Breast epithelium (tissue), 4 donors: Measurements from ENCODE around the gene SAMD8. TPM values are rescaled to one million over a fixed set of nuclear protein-coding genes. Genes with fewer than 3 reads are reported as not detected.

Source experiments
- DNase-seq, 2 donors: peaks; one replicate each; pipeline ENCODE4 v3.0.0-alpha.2; 2019; ENCODE audit warnings: low spot score in 2 of 2
- H3K27ac ChIP-seq, 2 donors: fragments of 200-600 bp; sonication (generic) in 1 of 2; one replicate each; pipeline ENCODE4 v1.5.1; 2016 to 2019; ENCODE audit warnings: mild to moderate bottlenecking in 1 of 2
- H3K27me3 ChIP-seq, 2 donors: fragments of 200-600 bp; sonication (generic) in 1 of 2; one replicate each; pipeline versions ENCODE4 v1.5.1 to v1.6.0; 2017 to 2019; ENCODE audit warnings: control low read depth in 1 of 2, mild to moderate bottlenecking in 1 of 2
- H3K36me3 ChIP-seq: fragments of 200-600 bp; one replicate; pipeline ENCODE4 v1.5.1; 2019
- H3K4me1 ChIP-seq, 2 donors: fragments of 200-600 bp; sonication (generic); one replicate each; pipeline ENCODE4 v1.5.1; 2016 to 2019; ENCODE audit warnings: control low read depth in 1 of 2
- H3K4me3 ChIP-seq, 3 donors: fragments of 200-600 bp; sonication (generic); 1 replicate in 2 of 3; 2 replicates in 1 of 3; pipeline ENCODE4 v1.5.1; 2016 to 2019; ENCODE audit warnings: mild to moderate bottlenecking in 3 of 3, moderate library complexity in 2 of 3
- H3K9me3 ChIP-seq, 2 donors: fragments of 200-600 bp; sonication (generic) in 1 of 2; one replicate each; pipeline ENCODE4 v1.5.1; 2016 to 2019; ENCODE audit warnings: control low read depth in 1 of 2
- POLR2A ChIP-seq: fragments of 450-650 bp; IDR thresholded peaks from one replicate; pipeline ENCODE4 v1.6.1; 2016; ENCODE audit warnings: antibody characterized with exemption, mild to moderate bottlenecking, moderate library complexity
- POLR2AphosphoS5 ChIP-seq, 3 donors: sonication (generic); formaldehyde crosslinking; IDR thresholded peaks; one replicate each; pipeline ENCODE4 v1.6.1; 2017; ENCODE audit warnings: antibody characterized with exemption in 3 of 3
- intact Hi-C: fragments of 100-400 bp; cut with DNase I; formaldehyde crosslinking; loops from one replicate; pipeline ENCODE4 v1.15.1; 2023; ENCODE audit warnings: low total_unique reads
- total RNA-seq, 3 donors: library from RNA; depleted of rRNA; stranded (reverse); fragments of >200 nt; gene quantifications; one replicate each; pipeline ENCODE4 v1.1.0, GENCODE V29; 2016
- TF ChIP-seq, protein P1 (sequence below), 3 donors: fragments of 450-650 bp; IDR thresholded peaks; one replicate each; pipeline ENCODE4 v1.5.1; 2016 to 2017; ENCODE audit warnings: antibody characterized with exemption in 3 of 3, mild to moderate bottlenecking in 3 of 3, moderate library complexity in 3 of 3

The SAMD8 gene
- 10 to 100 TPM; 41.0 to 45.2 (median 41.3) TPM for total RNA-seq

DNA sequence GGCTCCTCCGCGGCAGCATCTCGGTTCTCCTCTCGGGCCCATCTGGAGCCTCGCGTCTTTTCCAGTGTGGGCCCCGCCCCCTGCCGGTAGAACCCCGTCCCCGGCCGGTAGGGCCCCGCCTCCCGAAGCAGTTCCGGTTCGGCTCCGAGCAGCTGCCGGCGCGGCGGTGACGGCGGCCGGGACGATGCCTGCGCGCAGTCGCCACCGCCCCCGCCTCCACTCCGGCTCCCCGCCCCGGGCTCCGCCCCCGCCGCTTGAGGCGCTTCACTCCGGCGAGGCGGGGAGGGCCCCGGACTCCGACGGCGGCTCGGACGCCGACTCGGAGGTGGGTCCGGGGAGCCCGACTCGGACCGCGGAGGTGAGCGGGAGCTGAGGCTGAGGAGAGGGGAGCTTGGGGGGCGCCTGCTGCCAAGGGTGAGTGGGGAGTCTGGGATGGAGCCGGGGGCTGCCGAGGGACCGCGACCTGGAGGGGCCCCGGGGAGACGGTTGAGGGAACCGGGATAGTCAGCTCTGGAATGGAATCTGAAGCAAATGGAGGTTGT, at the start of gene SAMD8:
Gene SAMD8 (plus strand): TSS at position 292 of the 542 bp plus-strand sequence. CDS start 38,873 bp downstream, outside the sequence.
- peak; percentile 96 to 97 for DNase-seq
- intact Hi-C loops, result no loop called here
- H3K9me3 ChIP-seq, result no peaks in the 10 kb centered on the region
- no peaks in the 10 kb centered on the region for H3K27me3 ChIP-seq
- peak; percentile 78 to 93 (median 89) for TF ChIP-seq POLR2AphosphoS5 (IDR thresholded peaks at IDR 0.05)
- TF ChIP-seq, protein P1, sequence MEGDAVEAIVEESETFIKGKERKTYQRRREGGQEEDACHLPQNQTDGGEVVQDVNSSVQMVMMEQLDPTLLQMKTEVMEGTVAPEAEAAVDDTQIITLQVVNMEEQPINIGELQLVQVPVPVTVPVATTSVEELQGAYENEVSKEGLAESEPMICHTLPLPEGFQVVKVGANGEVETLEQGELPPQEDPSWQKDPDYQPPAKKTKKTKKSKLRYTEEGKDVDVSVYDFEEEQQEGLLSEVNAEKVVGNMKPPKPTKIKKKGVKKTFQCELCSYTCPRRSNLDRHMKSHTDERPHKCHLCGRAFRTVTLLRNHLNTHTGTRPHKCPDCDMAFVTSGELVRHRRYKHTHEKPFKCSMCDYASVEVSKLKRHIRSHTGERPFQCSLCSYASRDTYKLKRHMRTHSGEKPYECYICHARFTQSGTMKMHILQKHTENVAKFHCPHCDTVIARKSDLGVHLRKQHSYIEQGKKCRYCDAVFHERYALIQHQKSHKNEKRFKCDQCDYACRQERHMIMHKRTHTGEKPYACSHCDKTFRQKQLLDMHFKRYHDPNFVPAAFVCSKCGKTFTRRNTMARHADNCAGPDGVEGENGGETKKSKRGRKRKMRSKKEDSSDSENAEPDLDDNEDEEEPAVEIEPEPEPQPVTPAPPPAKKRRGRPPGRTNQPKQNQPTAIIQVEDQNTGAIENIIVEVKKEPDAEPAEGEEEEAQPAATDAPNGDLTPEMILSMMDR (IDR thresholded peaks at IDR 0.05), result peak in 2 of 3 donors; percentile 40 to 42
- peak; percentile 86 for TF ChIP-seq POLR2A
- H3K27ac ChIP-seq, result peak within 1 kb of the TSS; percentile 97 to 98
- H3K4me3 ChIP-seq, result peak within 1 kb of the TSS; percentile 88 to 93 (median 92)
- H3K4me1 ChIP-seq, result peaks cover 0 to 5% of the 10 kb centered on the region in 2 donors
- no peaks in the 10 kb centered on the region for H3K36me3 ChIP-seq

DNA sequence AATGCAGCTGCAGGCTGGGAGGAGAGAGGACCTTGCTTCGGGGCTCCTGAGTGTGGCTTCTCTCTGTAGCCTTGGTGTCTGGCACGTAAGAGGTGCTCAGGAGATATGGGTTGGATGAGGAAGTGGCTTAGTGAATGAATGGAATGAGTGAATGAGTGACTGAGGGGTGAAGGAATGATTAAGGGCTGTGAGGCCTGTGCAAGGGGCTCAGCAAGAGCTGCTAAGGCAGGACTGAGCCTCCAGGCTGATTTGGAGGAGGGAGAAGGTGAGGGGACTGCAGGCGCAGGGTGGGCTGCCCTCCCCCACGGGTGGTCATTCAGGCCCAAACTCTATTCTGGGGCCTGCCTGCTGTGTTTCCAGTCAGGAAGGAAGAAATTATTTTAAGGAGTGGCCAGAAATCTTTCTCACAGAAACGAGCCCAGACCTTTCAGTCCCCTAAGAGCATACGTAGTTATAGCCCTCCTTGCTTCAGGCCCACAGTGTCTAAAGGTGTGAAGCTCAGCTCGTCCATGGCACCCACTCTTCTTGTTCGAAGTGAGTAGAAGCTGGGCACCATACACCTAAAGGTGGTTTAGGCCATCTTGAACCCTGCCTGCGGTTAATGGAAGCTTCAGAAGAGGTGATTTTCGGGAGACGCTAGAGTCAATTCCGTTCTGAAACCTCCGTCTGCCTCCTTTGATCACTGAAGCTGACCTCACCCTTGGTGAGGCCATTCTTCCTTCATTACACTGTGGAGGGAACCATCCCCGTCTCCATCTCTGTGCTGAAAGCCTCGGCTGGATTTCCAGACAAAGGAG, 49.5 kb upstream of the SAMD8 start:
- peak overlapping the region; percentile 58 to 76 for H3K27ac ChIP-seq
- H3K36me3 ChIP-seq, result no peaks in the 10 kb centered on the region
- no peaks in the 10 kb centered on the region for H3K4me1 ChIP-seq
- no peaks in the 10 kb centered on the region for H3K27me3 ChIP-seq
- peak in 1 of 3 donors; percentile 19 for TF ChIP-seq POLR2AphosphoS5 (IDR thresholded peaks at IDR 0.05)
- TF ChIP-seq, protein P1 (IDR thresholded peaks at IDR 0.05), result no peak
- TF ChIP-seq POLR2A, result no peak
- H3K9me3 ChIP-seq, result no peaks in the 10 kb centered on the region
- no peak overlapping the region for H3K4me3 ChIP-seq
- DNase-seq, result no peak
- intact Hi-C loops, result no loop called here

- Histone ChIP-seq H3K9me3 (no peaks in the 10 kb centered on the region), H3K27me3 (no peaks in the 10 kb centered on the region), H3K4me3 (no peak overlapping the region), H3K36me3 (no peaks in the 10 kb centered on the region), H3K4me1 (no peaks in the 10 kb centered on the region), H3K27ac (peak overlapping the region; percentile 58 to 76)
- peak in 1 of 2 donors; percentile 44 for DNase-seq
- no peak for TF ChIP-seq POLR2A
- no peak for TF ChIP-seq POLR2AphosphoS5 (IDR thresholded peaks at IDR 0.05)
- TF ChIP-seq, protein P1 (IDR thresholded peaks at IDR 0.05), result no peak
- intact Hi-C loops, result loop anchor here (1.0 kb wide), 1 partner anchor 41 kb away; no protein-coding TSS in a partner anchor
Observed at GRCh38 chr10:75062506-75063299, 48.8 kb upstream of the SAMD8 start.

- Histone ChIP-seq H3K4me1 (no peaks in the 10 kb centered on the region), H3K9me3 (no peaks in the 10 kb centered on the region), H3K36me3 (no peaks in the 10 kb centered on the region), H3K4me3 (no peak overlapping the region), H3K27me3 (no peaks in the 10 kb centered on the region), H3K27ac (no peak overlapping the region)
- no peak for DNase-seq
- no peak for TF ChIP-seq POLR2AphosphoS5 (IDR thresholded peaks at IDR 0.05)
- intact Hi-C loops, result loop anchor here (1.0 kb wide), 1 partner anchor 40 kb away; no protein-coding TSS in a partner anchor
Observed at GRCh38 chr10:75063461-75064230, 47.8 kb upstream of the SAMD8 start.

DNA sequence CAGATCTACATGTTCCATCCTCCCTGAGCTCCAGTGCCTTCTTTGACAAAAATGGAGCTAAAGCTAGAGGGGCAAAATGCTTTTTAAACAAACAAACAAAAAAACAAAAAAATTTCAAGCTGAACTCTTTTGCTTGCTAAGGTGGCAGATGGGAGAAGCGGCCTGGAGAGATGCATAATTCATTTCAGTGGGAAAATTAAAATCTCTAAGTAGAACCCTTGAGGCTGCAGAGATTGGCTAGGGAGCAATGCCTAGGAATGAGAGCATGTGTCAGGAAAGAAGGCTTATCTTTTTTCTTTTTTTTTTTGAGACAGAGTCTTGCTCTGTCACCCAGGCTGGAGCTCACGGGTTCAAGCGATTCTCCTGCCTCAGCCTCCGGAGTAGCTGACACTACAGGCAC, 46.4 kb upstream of the SAMD8 start:
- no peak for TF ChIP-seq POLR2A
- TF ChIP-seq, protein P1 (IDR thresholded peaks at IDR 0.05), result no peak
- TF ChIP-seq POLR2AphosphoS5 (IDR thresholded peaks at IDR 0.05), result no peak
- Histone ChIP-seq H3K9me3 (no peaks in the 10 kb centered on the region), H3K27ac (no peak overlapping the region), H3K27me3 (no peaks in the 10 kb centered on the region), H3K4me3 (no peak overlapping the region), H3K36me3 (no peaks in the 10 kb centered on the region), H3K4me1 (no peaks in the 10 kb centered on the region)
- intact Hi-C loops, result no loop called here
- DNase-seq, result no peak
